Neural progenitor cell (in vitro differentiated cells): ENCODE data around the gene ITPR1. TPM values are rescaled to one million over a fixed set of nuclear protein-coding genes. Genes with fewer than 3 reads are reported as not detected.

Experiments used
- DNase-seq: peaks from one replicate; pipeline ENCODE4 v3.0.0-alpha.2; 2016; ENCODE audit warnings: low spot score
- H2AFZ ChIP-seq: fragments of 200-600 bp; sonication (generic); replicated peaks from 2 replicates; pipeline ENCODE4 v1.6.1; 2016; ENCODE audit warnings: antibody characterized with exemption
- H3F3A ChIP-seq: fragments of 200-600 bp; sonication (generic); 2 replicates; pipeline ENCODE4 v1.6.1; 2016; ENCODE audit warnings: antibody characterized with exemption, low read depth
- H3K27ac ChIP-seq: fragments of 200-600 bp; sonication (generic); 2 replicates; pipeline ENCODE4 v1.5.1; 2016; ENCODE audit warnings: mild to moderate bottlenecking
- H3K27me3 ChIP-seq: fragments of 200-600 bp; sonication (generic); 2 replicates; pipeline ENCODE4 v1.6.1; 2016; ENCODE audit warnings: mild to moderate bottlenecking, moderate library complexity
- H3K36me3 ChIP-seq: fragments of 200-600 bp; sonication (generic); 2 replicates; pipeline ENCODE4 v1.5.1; 2016
- H3K4me1 ChIP-seq: fragments of 200-600 bp; sonication (generic); 2 replicates; pipeline ENCODE4 v1.6.1; 2016; ENCODE audit warnings: mixed run types
- H3K4me2 ChIP-seq: fragments of 200-600 bp; sonication (generic); 2 replicates; pipeline ENCODE4 v1.6.1; 2016
- H3K4me3 ChIP-seq: fragments of 200-600 bp; sonication (generic); 2 replicates; pipeline ENCODE4 v1.5.1; 2016
- H3K79me2 ChIP-seq: fragments of 200-600 bp; sonication (generic); 2 replicates; pipeline ENCODE4 v1.6.1; 2016; ENCODE audit warnings: low read depth
- H3K9ac ChIP-seq: fragments of 200-600 bp; sonication (generic); 2 replicates; pipeline ENCODE4 v1.6.1; 2016
- H3K9me3 ChIP-seq: fragments of 200-600 bp; sonication (generic); 2 replicates; pipeline ENCODE4 v1.5.1; 2016; ENCODE audit warnings: low read depth
- H4K20me1 ChIP-seq: fragments of 200-600 bp; sonication (generic); 2 replicates; pipeline ENCODE4 v1.6.1; 2016; ENCODE audit warnings: low read depth
- H3K27ac Mint-ChIP-seq: 3 replicates; pipeline ENCODE4 v1.8.0; 2021; ENCODE audit warnings: mixed read lengths
- H3K27me3 Mint-ChIP-seq: 2 replicates; pipeline ENCODE4 v1.8.0; 2022; ENCODE audit warnings: low read depth, mild to moderate bottlenecking, inconsistent platforms, moderate library complexity, mixed read lengths; ENCODE audit not compliant: insufficient read depth
- H3K36me3 Mint-ChIP-seq: 3 replicates; pipeline ENCODE4 v1.8.0; 2021; ENCODE audit warnings: mixed read lengths
- H3K4me1 Mint-ChIP-seq: 3 replicates; pipeline ENCODE4 v1.8.0; 2021; ENCODE audit warnings: mixed read lengths
- H3K4me3 Mint-ChIP-seq: 3 replicates; pipeline ENCODE4 v1.8.0; 2021; ENCODE audit warnings: mild to moderate bottlenecking, moderate library complexity, mixed read lengths
- H3K9me3 Mint-ChIP-seq: 3 replicates; pipeline ENCODE4 v1.8.0; 2020; ENCODE audit warnings: mixed read lengths
- EZH2 ChIP-seq: fragments of 200-600 bp; sonication (generic); IDR thresholded peaks from 2 replicates; pipeline ENCODE4 v1.6.1; 2017; ENCODE audit warnings: antibody characterized with exemption, mild to moderate bottlenecking, moderate library complexity
- EZH2phosphoT487 ChIP-seq: fragments of 200-600 bp; sonication (generic); IDR thresholded peaks from 2 replicates; pipeline ENCODE4 v1.6.1; 2017; ENCODE audit warnings: antibody characterized with exemption
- total RNA-seq: library from RNA; depleted of rRNA; stranded (reverse); fragments of >200 nt; gene quantifications from 2 replicates; pipeline ENCODE4 v1.2.3, GENCODE V29; 2015; ENCODE audit warnings: low replicate concordance
- TF ChIP-seq, protein P1 (sequence below): fragments of 200-600 bp; sonication (generic); IDR thresholded peaks from 2 replicates; pipeline ENCODE4 v1.5.1; 2017; ENCODE audit warnings: antibody characterized with exemption, mild to moderate bottlenecking

Gene ITPR1
- total RNA-seq, 1 donor from 2014 or later: 5.0 TPM

DNA sequence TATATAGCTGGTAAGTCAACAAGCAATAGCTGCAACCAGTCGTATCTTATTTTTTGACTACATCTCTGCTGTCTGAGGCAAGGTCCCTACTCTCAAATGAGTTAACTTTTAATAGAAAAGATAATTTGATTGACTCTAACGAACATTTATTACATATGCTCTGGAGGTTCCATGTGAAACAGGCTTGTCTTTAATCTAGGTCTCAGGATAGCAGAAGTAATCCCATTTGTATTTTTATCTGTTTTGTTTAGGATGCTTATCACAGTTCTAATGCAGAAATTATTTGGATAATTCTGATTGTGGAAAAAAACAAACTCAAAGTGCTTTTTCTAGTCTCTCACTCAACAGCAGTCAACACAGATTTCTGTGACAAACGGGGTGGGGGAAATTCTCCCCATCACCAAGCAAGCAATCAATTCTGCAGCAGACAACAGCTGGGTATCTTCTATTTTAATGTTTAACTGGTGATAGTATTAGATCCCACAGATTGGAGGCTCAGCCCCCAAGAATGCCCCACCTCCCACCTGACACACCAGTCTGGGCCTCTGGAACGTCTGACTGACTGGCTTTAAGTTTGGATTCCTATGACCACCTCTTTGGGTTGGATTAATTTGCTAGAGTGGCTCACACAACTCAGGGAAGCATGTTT lies 58.8 kb downstream of the ITPR1 start:
- Histone ChIP-seq H3K79me2 (no peaks in the 10 kb centered on the region), H3K27me3 (no peaks in the 10 kb centered on the region), H3K4me2 (no peak overlapping the region), H4K20me1 (no peaks in the 10 kb centered on the region), H3K36me3 (no peaks in the 10 kb centered on the region), H3K4me1 (no peaks in the 10 kb centered on the region), H2AFZ (no peak overlapping the region), H3K4me3 (no peak overlapping the region), H3K9ac (no peak overlapping the region), H3K27ac (no peak overlapping the region), H3F3A (no peaks in the 10 kb centered on the region), H3K9me3 (no peaks in the 10 kb centered on the region)
- Mint-ChIP-seq H3K36me3 (no peaks in the 10 kb centered on the region), H3K27me3 (no peaks in the 10 kb centered on the region), H3K4me3 (no peak overlapping the region), H3K4me1 (no peaks in the 10 kb centered on the region), H3K27ac (no peak overlapping the region), H3K9me3 (no peaks in the 10 kb centered on the region)
- TF ChIP-seq EZH2phosphoT487 (no peak), EZH2 (no peak)
- TF ChIP-seq, protein P1, sequence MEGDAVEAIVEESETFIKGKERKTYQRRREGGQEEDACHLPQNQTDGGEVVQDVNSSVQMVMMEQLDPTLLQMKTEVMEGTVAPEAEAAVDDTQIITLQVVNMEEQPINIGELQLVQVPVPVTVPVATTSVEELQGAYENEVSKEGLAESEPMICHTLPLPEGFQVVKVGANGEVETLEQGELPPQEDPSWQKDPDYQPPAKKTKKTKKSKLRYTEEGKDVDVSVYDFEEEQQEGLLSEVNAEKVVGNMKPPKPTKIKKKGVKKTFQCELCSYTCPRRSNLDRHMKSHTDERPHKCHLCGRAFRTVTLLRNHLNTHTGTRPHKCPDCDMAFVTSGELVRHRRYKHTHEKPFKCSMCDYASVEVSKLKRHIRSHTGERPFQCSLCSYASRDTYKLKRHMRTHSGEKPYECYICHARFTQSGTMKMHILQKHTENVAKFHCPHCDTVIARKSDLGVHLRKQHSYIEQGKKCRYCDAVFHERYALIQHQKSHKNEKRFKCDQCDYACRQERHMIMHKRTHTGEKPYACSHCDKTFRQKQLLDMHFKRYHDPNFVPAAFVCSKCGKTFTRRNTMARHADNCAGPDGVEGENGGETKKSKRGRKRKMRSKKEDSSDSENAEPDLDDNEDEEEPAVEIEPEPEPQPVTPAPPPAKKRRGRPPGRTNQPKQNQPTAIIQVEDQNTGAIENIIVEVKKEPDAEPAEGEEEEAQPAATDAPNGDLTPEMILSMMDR: no peak
- DNase-seq: no peak

- Mint-ChIP-seq H3K27ac (no peak overlapping the region), H3K36me3 (no peaks in the 10 kb centered on the region), H3K27me3 (no peaks in the 10 kb centered on the region), H3K4me3 (no peak overlapping the region), H3K9me3 (peaks cover 2% of the 10 kb centered on the region), H3K4me1 (no peaks in the 10 kb centered on the region)
- no peaks in the 10 kb centered on the region for H3K36me3 ChIP-seq
- H3K9me3 ChIP-seq: no peaks in the 10 kb centered on the region
- no peak overlapping the region for H3K4me2 ChIP-seq
- H4K20me1 ChIP-seq: no peaks in the 10 kb centered on the region
- TF ChIP-seq EZH2phosphoT487 (no peak), EZH2 (no peak)
- TF ChIP-seq, protein P1: no peak
- H3K4me1 ChIP-seq: no peaks in the 10 kb centered on the region
- H3F3A ChIP-seq: no peaks in the 10 kb centered on the region
- no peak overlapping the region for H3K4me3 ChIP-seq
- H3K27me3 ChIP-seq: no peaks in the 10 kb centered on the region
- H3K79me2 ChIP-seq: no peaks in the 10 kb centered on the region
- H2AFZ ChIP-seq: no peak overlapping the region
- DNase-seq: no peak
- H3K9ac ChIP-seq: no peak overlapping the region
- H3K27ac ChIP-seq: no peak overlapping the region
These were observed 59.7 kb downstream of the ITPR1 start for GRCh38 chr3:4552811-4553210.

GRCh38 chr3:4561661-4562060 lies 68.5 kb downstream of the ITPR1 start:
- Histone ChIP-seq H3K4me3 (no peak overlapping the region), H2AFZ (no peak overlapping the region), H3K4me2 (no peak overlapping the region), H3K27ac (no peak overlapping the region), H3F3A (no peaks in the 10 kb centered on the region), H3K9ac (no peak overlapping the region), H3K79me2 (no peaks in the 10 kb centered on the region), H3K36me3 (no peaks in the 10 kb centered on the region), H3K27me3 (no peaks in the 10 kb centered on the region), H3K4me1 (no peaks in the 10 kb centered on the region), H3K9me3 (no peaks in the 10 kb centered on the region), H4K20me1 (no peaks in the 10 kb centered on the region)
- no peak for DNase-seq
- H3K4me1 Mint-ChIP-seq: peaks cover 5% of the 10 kb centered on the region
- H3K36me3 Mint-ChIP-seq: no peaks in the 10 kb centered on the region
- no peaks in the 10 kb centered on the region for H3K27me3 Mint-ChIP-seq
- no peak overlapping the region for H3K27ac Mint-ChIP-seq
- TF ChIP-seq, protein P1: no peak
- H3K9me3 Mint-ChIP-seq: peaks cover 2% of the 10 kb centered on the region
- no peak overlapping the region for H3K4me3 Mint-ChIP-seq
